ENCODE results near the gene HSD17B10.

The HSD17B10 gene

GRCh38 chrX:53433651-53434639 is at the start of gene HSD17B10:
Gene HSD17B10 (minus strand): TSS chrX:53434370. CDS start chrX:53434345, 25 bp downstream.
- peak within 1 kb of the TSS; percentile 87 for H3K9ac ChIP-seq (ENCODE audit: low read depth, low read length, poor library complexity, severe bottlenecking)
- H3K4me2 ChIP-seq (ENCODE audit: low read depth, low read length, poor library complexity, severe bottlenecking) = peak within 1 kb of the TSS; percentile 91
- H3K4me3 ChIP-seq (ENCODE audit: low read length, poor library complexity, severe bottlenecking) = peak within 1 kb of the TSS; percentile 90
- peak within 1 kb of the TSS; percentile 82 for H2AFZ ChIP-seq (ENCODE audit: low read length)
- no peaks in the 10 kb centered on the region for H4K20me1 ChIP-seq (ENCODE audit: insufficient read depth, low read length, poor library complexity, severe bottlenecking)
- no peaks in the 10 kb centered on the region for H3K36me3 ChIP-seq (ENCODE audit: insufficient read depth, low read length)
- TF ChIP-seq EZH2phosphoT487 (IDR thresholded peaks at IDR 0.05; ENCODE audit: borderline replicate concordance) (no peak), CTCF (conservative IDR thresholded peaks at IDR 0.05; ENCODE audit: low read length) (no peak)
- H3K9me2 ChIP-seq (replicated peaks; ENCODE audit: low read depth, low read length) = no peaks in the 10 kb centered on the region
- H3F3A ChIP-seq (ENCODE audit: low read depth) = no peaks in the 10 kb centered on the region
- H3K9me3 ChIP-seq (ENCODE audit: insufficient read depth, low read depth, low read length) = no peaks in the 10 kb centered on the region
- peaks cover 11% of the 10 kb centered on the region for H3K79me2 ChIP-seq (ENCODE audit: insufficient read depth, low read length)
- peaks cover 4% of the 10 kb centered on the region for H3K4me1 ChIP-seq (ENCODE audit: insufficient read depth, low read length, poor library complexity, severe bottlenecking)
- no peaks in the 10 kb centered on the region for H3K27me3 ChIP-seq (ENCODE audit: insufficient read depth, low read length, poor library complexity, severe bottlenecking)

GRCh38 chrX:53483416-53483815 is 49.2 kb upstream of the HSD17B10 start:
- no peaks in the 10 kb centered on the region for H3F3A ChIP-seq (ENCODE audit: low read depth)
- peaks cover 3% of the 10 kb centered on the region for H3K4me1 ChIP-seq (ENCODE audit: insufficient read depth, low read length, poor library complexity, severe bottlenecking)
- no peaks in the 10 kb centered on the region for H3K27me3 ChIP-seq (ENCODE audit: insufficient read depth, low read length, poor library complexity, severe bottlenecking)
- no peak overlapping the region for H3K4me3 ChIP-seq (ENCODE audit: low read length, poor library complexity, severe bottlenecking)
- no peaks in the 10 kb centered on the region for H3K36me3 ChIP-seq (ENCODE audit: insufficient read depth, low read length)
- no peak for TF ChIP-seq CTCF (conservative IDR thresholded peaks at IDR 0.05; ENCODE audit: low read length)
- no peaks in the 10 kb centered on the region for H4K20me1 ChIP-seq (ENCODE audit: insufficient read depth, low read length, poor library complexity, severe bottlenecking)
- H3K79me2 ChIP-seq (ENCODE audit: insufficient read depth, low read length) = no peaks in the 10 kb centered on the region
- no peak overlapping the region for H3K4me2 ChIP-seq (ENCODE audit: low read depth, low read length, poor library complexity, severe bottlenecking)
- H2AFZ ChIP-seq (ENCODE audit: low read length) = no peak overlapping the region
- no peak overlapping the region for H3K9ac ChIP-seq (ENCODE audit: low read depth, low read length, poor library complexity, severe bottlenecking)
- no peaks in the 10 kb centered on the region for H3K9me2 ChIP-seq (replicated peaks; ENCODE audit: low read depth, low read length)
- H3K9me3 ChIP-seq (ENCODE audit: insufficient read depth, low read depth, low read length) = no peaks in the 10 kb centered on the region

- no peaks in the 10 kb centered on the region for H4K20me1 ChIP-seq (ENCODE audit: insufficient read depth, low read length, poor library complexity, severe bottlenecking)
- H3K4me3 ChIP-seq (ENCODE audit: low read length, poor library complexity, severe bottlenecking) = peak overlapping the region; percentile 46
- H3K27me3 ChIP-seq (ENCODE audit: insufficient read depth, low read length, poor library complexity, severe bottlenecking) = no peaks in the 10 kb centered on the region
- H3K79me2 ChIP-seq (ENCODE audit: insufficient read depth, low read length) = no peaks in the 10 kb centered on the region
- H3K4me1 ChIP-seq (ENCODE audit: insufficient read depth, low read length, poor library complexity, severe bottlenecking) = peaks cover 3% of the 10 kb centered on the region
- peak overlapping the region; percentile 93 for H2AFZ ChIP-seq (ENCODE audit: low read length)
- H3K4me2 ChIP-seq (ENCODE audit: low read depth, low read length, poor library complexity, severe bottlenecking) = peak overlapping the region; percentile 55
- H3K9me2 ChIP-seq (replicated peaks; ENCODE audit: low read depth, low read length) = no peaks in the 10 kb centered on the region
- peak; percentile 67 for TF ChIP-seq CTCF (conservative IDR thresholded peaks at IDR 0.05; ENCODE audit: low read length)
- TF ChIP-seq EZH2phosphoT487 (IDR thresholded peaks at IDR 0.05; ENCODE audit: borderline replicate concordance) = no peak
- H3K9me3 ChIP-seq (ENCODE audit: insufficient read depth, low read depth, low read length) = no peaks in the 10 kb centered on the region
- H3K36me3 ChIP-seq (ENCODE audit: insufficient read depth, low read length) = no peaks in the 10 kb centered on the region
- no peaks in the 10 kb centered on the region for H3F3A ChIP-seq (ENCODE audit: low read depth)
- H3K9ac ChIP-seq (ENCODE audit: low read depth, low read length, poor library complexity, severe bottlenecking) = no peak overlapping the region
These were observed 47.8 kb upstream of the HSD17B10 start for GRCh38 chrX:53481816-53482465.
